Measurements from ENCODE around the gene PROP1.

- no peak for TF ChIP-seq EZH2 (IDR thresholded peaks at IDR 0.05; ENCODE audit: insufficient read depth, low read length)
- TF ChIP-seq CTCF (IDR thresholded peaks at IDR 0.05; ENCODE audit: insufficient read depth, low read depth, low read length), result no peak
Observed at GRCh38 chr5:177967221-177967887, 28.7 kb downstream of the PROP1 start.
